Ishikawa (cell line): ENCODE results near the gene MYB.

Experiments
- CEBPB ChIP-seq: IDR thresholded peaks from 2 replicates; pipeline ENCODE4 v1.6.1; 2012
- NFIC ChIP-seq: IDR thresholded peaks from 2 replicates; pipeline ENCODE4 v1.6.1; 2012
- TEAD4 ChIP-seq: IDR thresholded peaks from 2 replicates; pipeline ENCODE4 v1.6.1; 2012
- ZBTB7A ChIP-seq: IDR thresholded peaks from 2 replicates; pipeline ENCODE4 v1.6.1; 2012; ENCODE audit warnings: low read depth
- TF ChIP-seq, protein P1 (sequence below): IDR thresholded peaks from 2 replicates; pipeline ENCODE4 v1.6.1; 2012
- TF ChIP-seq, protein P2 (sequence below): IDR thresholded peaks from 2 replicates; pipeline ENCODE4 v1.6.1; 2012; ENCODE audit warnings: low read depth, mild to moderate bottlenecking

DNA sequence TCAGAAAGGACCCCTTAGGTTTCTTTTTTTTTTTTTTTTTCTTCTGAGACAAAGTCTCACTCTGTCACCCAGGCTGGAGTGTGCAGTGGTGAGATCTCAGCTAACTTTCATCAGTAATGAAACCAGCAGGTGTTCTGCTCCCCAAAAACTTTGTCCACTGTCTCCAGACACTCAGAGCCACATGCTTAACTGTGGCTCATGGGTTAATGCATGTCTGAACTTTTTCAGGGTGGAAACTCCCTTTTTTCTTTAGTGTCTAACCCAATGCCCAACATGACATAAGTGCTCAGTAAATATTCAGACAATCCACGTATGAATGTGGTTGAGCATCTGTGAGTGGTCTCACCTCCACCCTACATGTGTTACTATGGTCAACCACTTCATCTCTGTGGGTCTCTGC lies 45.4 kb downstream of the MYB start:
- no peak for TF ChIP-seq TEAD4
- TF ChIP-seq NFIC, result no peak
- TF ChIP-seq, protein P1, sequence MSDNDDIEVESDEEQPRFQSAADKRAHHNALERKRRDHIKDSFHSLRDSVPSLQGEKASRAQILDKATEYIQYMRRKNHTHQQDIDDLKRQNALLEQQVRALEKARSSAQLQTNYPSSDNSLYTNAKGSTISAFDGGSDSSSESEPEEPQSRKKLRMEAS, result no peak
- TF ChIP-seq, protein P2, sequence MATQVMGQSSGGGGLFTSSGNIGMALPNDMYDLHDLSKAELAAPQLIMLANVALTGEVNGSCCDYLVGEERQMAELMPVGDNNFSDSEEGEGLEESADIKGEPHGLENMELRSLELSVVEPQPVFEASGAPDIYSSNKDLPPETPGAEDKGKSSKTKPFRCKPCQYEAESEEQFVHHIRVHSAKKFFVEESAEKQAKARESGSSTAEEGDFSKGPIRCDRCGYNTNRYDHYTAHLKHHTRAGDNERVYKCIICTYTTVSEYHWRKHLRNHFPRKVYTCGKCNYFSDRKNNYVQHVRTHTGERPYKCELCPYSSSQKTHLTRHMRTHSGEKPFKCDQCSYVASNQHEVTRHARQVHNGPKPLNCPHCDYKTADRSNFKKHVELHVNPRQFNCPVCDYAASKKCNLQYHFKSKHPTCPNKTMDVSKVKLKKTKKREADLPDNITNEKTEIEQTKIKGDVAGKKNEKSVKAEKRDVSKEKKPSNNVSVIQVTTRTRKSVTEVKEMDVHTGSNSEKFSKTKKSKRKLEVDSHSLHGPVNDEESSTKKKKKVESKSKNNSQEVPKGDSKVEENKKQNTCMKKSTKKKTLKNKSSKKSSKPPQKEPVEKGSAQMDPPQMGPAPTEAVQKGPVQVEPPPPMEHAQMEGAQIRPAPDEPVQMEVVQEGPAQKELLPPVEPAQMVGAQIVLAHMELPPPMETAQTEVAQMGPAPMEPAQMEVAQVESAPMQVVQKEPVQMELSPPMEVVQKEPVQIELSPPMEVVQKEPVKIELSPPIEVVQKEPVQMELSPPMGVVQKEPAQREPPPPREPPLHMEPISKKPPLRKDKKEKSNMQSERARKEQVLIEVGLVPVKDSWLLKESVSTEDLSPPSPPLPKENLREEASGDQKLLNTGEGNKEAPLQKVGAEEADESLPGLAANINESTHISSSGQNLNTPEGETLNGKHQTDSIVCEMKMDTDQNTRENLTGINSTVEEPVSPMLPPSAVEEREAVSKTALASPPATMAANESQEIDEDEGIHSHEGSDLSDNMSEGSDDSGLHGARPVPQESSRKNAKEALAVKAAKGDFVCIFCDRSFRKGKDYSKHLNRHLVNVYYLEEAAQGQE, result no peak
- TF ChIP-seq CEBPB, result no peak
- no peak for TF ChIP-seq ZBTB7A
